ENCODE results near the gene PPT1.

- no peak for TF ChIP-seq CTCF (IDR thresholded peaks at IDR 0.05)
- no peak for TF ChIP-seq POLR2A (IDR thresholded peaks at IDR 0.05)
Measured at GRCh38 chr1:40102038-40102437, 5.0 kb upstream of the PPT1 start.

Measured in testis (tissue), 2 donors.